Activated naive CD8-positive, alpha-beta T cell treated with anti-CD3 and anti-CD28 coated beads, Interleukin-2, amount 50 U/mL, for 16 hours (primary cell): ENCODE measurements around the gene REG3G.

Experiments used
- DNase-seq: peaks from one replicate; pipeline ENCODE4 v3.0.0-alpha.2; 2020; ENCODE audit warnings: low read depth, low spot score

REG3G gene

DNA sequence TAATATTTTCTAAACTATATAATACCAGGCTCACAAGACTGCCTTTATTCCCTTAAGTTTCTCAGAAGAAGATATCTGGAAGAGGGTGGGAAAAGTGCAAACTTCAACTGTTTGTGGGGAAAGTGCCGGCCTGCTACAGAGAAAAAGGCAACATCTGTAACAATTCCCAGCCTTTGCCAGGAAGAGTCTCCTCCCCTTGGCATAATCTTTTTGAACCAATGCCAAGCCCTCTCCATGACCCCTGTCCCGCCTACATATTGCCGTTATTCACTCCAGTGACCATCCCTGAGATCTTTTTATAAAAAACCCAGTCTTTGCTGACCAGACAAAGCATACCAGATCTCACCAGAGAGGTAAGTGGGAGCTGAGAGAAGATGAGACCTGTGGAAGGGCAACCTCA is at the start of gene REG3G:
REG3G (plus strand) TSS at position 282 of the 400 bp plus-strand sequence. CDS start 392 bp downstream, outside the sequence.
- DNase-seq, result no peak

DNA sequence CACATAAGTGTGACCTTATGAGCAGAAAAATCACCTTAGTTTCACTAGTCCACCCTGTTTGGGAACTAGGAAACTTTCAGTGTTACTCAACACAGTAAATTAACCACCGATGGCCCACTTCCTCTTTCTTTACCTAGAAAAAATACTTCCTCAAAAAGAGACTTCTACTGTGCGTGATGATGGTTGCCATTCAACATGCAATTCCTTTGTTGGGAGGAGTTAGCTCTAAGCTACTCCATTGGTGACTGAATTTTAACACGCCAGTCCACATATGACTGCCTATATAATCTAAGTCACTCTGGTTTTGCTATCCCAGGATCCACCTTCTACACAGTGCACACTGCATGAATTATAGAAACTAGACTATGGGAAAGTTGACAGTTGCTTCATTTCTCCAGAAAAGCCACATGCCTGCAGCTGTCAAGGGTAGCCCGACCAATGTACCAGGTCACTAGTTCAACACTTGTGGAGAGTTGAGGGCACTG is 47.8 kb upstream of the REG3G start:
- DNase-seq, result no peak

DNA sequence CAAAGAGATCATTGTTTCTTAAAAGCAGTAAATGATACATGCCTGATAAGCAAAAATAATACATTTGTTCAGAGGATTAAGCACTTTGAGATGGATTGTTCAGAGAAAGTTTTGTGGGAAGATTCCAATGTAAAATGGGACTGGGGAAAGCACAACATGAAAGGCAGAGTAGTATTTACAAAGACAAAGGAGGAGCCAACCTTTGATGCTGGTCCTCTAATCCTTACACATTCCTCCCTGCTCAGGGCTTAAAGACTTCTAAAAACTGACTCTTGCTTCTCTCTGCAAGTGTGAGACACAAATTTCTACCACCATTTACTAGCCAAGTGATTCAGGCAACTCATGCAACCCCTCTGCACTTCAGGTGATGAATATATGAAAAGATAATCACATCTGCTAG is 47.2 kb upstream of the REG3G start:
- no peak for DNase-seq

DNA sequence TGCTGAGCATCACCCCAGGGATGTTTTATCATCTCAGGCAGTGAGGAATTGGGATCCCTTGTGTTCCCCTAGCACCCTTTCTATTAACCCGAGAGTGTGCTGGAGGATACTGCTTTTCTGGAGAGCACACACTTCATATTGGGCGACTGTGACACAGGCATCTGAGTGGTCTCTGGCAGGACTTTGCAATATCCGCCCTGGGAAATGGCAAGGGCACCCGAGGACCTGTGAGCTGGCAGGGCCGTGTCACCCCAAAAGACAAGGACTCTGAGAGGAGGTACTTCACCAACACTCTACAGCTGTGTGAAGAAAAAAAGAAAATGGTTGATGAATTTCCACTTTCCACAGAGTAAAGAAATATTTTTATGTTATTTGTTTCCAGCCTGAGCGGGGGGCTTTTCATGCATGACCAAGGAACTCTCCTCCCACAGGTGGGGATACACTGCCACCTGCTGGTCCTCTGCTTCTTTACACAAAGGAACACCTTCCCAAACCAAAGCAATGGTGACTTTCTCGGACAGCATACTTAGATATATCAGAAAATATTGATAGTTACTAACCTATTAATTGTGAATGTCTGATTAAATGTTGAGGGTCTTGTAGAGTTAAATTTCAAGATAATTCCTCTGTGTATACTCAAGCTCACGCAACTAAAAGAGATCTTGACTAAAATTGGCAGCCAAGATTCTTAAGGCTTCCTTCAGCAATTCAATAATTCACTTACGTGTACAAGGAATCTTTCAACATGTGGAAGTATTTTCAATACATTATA is 45.9 kb upstream of the REG3G start:
- no peak for DNase-seq

DNA sequence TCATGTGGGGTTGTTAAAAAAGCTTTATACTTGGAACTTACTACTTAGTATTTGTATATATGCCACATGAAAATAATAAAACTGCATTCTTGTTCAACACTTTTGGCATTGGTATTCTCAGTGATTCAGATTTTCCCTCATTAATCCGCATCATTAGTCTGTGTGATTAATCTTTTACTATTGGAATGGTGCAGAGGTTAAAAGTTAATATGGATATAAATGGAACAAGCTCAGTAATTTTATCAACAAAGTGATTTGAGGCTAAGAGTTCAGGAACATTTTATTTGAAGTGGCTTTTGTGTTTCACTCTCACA is 45.4 kb upstream of the REG3G start:
- no peak for DNase-seq

- DNase-seq, result no peak
Measured at GRCh38 chr2:78980871-78981270, 44.6 kb upstream of the REG3G start.

DNA sequence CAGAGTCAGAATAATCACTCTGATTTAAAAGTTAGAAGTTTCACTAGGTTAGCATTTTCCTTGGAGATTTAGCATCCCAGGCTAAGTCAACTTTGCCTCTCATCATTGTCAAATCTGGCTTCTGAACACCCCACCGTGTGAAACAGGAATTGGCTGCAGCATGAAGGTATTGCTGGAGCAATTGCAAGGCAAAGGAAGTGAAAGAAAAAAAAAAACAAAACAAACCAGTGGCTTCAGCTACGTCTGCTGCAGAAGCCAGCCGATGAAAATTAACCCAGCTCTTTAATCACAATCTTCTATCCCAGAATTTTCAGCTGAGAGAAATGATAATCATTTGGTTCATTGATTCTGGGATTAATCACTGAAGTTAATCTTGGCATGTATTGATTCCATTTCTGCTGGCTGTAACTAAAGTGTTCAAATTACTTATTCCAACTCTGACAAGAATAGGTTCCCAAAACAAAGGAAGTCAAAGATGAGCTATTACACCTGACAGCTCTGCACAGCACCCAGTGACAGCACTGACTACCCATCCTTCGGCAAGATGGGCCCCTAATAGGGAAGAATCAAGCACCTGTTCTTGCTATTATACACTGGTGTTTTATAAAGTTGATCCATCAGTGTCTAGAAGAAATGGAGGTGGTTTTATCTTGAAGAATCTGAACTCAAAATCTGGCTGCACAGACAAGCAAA is 42.7 kb upstream of the REG3G start:
- no peak for DNase-seq

- DNase-seq, result no peak
Measured at GRCh38 chr2:78984386-78984785, 41.1 kb upstream of the REG3G start.

DNA sequence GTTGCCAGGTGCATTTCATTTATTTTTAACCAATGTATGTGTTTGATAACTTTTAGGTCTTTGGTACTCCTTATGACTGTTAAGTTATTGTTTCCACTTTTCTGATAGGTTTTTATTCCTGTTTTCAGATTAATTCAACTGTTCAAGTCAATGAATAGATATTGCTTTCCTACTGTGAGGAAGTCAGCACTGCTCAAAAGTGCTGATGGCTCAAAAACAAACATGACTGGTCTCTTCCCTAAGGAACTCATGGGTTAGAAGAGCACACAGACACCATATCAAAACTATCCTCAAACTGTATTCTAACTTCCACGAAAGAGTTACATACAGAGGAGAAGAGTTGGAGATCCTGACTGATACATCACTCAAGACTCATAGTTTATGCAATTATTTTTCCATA is 39.9 kb upstream of the REG3G start:
- DNase-seq, result no peak

DNA sequence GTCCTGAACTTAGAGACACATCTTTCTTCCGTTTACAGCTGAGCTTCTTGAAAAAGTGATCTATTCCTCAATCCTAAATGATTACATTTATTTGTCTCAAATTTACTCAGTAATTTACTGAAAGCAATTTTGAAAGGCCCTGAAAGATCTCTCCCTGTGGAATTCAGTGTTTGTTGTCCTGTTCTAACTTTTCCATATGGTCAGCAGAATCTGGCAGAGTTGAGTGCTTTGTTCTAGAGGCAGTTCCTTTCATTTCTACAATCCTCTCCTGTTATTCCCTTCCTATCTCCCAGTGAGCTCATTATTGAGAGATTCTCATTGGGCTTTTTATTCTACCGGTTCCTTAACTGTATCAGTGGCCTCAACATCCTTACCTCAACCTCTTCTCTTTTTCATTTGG is 36.5 kb upstream of the REG3G start:
- DNase-seq, result no peak

GRCh38 chr2:78992451-78992806 is 33.1 kb upstream of the REG3G start:
- DNase-seq, result no peak

GRCh38 chr2:78992807-78993517 is 32.5 kb upstream of the REG3G start:
- no peak for DNase-seq

DNA sequence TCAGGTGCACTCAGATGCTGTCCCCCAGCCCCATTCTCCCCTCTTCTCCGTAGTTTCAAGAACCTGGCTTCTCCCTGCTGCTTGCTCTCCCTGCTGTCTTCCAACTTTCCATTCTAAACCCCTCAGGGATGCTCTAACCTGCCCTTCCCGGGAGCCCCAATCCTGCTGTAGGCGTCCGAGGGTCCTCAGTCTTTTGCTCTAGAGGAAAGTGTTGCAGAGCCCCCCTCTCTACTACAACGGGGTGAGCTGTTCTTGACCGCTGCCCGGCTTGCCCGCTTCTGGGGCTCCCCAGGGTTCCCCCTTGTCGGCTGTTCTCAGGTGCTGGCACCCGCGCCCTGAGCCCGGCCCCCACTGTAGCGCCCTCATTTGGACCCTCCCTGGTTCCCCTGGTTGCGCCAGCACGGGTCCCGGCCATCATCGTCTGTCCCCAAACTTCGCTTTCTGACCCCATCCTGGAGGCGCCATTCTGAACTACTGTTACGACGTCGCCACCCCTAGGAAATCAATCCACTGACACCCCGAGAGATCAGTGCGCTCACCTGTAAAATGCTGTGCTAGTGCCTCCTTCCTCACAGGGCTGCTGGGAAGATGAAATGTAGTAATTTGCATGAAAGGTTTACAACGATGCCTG is 31.9 kb upstream of the REG3G start:
- no peak for DNase-seq

- no peak for DNase-seq
Measured at GRCh38 chr2:78994789-78995188, 30.7 kb upstream of the REG3G start.

DNA sequence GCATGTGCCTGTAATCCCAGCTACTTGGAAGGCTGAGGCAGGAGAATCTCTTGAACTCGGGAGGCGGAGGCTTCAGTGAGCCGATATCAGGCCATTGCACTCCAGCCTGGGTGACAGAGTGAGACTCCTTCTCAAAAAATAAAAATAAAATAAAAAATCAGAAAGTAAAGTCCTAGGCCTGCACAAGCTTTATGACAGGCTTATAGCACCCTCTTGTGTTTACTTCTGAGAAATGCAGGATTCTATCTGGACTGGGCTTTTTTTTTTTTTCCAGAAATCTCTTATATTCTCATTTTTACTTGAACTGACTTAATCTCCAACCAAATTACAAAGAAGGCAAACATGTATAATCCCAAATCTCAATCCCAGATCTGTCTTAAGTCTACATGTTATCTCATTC is 26.1 kb upstream of the REG3G start:
- no peak for DNase-seq

DNA sequence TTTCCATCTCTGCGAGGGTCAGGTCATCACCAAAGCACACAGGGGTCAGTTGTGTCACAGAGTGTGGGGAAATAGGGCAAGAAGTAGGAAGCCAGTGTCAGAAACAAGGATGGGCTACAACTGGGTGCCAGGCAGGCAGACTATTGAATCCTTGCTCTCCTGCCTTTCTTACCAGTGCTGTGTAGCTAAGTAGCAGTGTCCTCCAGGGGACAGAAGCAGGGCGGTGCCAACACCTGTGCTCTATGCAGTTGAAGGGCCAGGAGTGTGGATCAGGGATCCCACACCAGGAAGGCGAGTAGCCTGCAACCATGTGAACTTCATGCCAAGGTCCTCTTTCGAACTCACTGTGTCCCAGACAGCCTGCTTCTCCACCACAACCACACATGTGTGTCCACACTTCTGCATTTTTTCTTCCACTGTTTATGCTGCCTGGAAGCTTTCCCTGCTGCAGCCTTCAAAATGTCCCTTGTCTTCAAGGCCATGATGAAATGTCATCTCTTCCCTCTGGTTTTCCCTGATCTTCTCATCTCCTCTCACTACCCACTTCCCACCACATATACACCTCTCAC is 25.4 kb upstream of the REG3G start:
- no peak for DNase-seq

- no peak for DNase-seq
Measured at GRCh38 chr2:79001285-79001684, 24.2 kb upstream of the REG3G start.

- no peak for DNase-seq
Measured at GRCh38 chr2:79004680-79005079, 20.8 kb upstream of the REG3G start.

DNA sequence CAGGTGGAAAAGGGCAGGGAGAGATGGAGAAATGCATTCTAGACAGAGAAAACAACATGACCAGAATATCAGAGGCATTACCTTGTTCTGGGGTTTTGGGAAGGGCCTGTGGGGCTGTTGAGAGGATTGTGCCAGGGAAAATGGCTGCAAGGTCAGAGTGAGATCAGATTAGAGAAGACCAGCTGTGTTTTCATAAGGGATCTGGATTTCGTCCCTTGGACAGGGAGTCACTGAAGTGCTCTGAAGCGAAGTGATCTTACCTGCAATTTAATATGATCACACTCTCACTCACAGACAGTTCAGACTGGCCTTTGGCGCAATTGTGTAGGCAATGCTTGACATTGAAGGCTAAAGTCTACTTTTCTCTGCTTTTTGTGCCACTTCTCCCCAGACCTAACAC is 20.3 kb upstream of the REG3G start:
- no peak for DNase-seq

DNA sequence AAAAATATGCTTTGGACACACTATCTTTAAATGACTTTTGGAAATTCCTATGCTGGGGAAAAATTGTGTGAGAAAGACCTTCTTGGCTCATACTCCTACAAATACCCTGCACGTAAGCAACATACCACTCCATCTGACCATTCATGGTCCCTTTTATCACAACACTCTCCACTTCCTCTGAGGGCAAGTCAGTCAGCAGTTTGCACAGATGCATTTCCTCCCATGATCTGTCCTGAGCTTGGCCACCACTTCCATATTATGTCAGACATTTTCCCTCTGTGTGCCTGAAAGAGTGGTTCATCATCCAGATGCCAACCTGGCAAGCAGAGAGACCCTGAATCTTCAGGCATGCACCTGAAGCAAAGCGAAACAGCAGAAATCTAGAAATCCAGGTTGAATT is 16.1 kb upstream of the REG3G start:
- no peak for DNase-seq

DNA sequence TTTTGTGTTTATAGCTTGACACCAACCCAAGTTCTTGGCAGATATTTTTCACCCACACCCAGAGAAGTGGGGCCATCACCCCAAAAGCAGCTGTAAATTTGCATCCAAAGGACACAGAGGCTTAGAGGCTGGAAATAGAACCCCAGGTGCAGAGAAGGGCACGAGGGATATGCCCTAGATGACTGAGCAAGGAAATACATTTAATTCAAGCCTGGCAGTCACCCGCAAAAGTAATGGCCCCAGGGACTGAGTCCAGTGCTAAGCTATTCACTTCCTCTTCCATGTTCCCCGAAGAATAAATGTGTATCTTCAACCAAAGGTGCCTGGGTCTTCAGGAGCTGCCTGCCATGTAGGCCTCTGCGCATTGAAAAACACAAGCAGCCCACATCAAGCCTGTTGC is 14.0 kb upstream of the REG3G start:
- DNase-seq, result no peak

DNA sequence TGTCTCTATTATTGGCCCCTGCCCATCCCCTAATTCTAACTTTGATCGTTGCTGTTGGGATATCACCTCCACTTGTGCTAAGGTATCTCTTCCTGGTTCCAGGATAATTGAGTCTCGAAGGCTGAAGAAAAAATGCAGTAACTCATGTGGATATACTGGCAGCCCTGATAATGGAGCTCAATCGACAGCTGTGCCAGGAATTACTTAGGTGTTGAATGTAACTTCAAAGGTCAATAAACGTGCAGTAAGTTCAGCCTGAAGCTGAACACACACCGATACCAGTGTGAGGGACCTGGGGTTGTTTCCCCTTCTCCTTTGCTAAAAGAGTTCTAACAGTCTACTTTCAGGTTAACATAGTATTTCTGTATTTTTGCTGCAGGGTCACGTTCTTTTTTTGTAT is 11.9 kb upstream of the REG3G start:
- no peak for DNase-seq
